A673 (cell line): ENCODE measurements around the gene STC2.

Experiments used
- CTCF ChIP-seq: fragments of 300-800, 200-600 bp; sonication (generic); conservative IDR thresholded peaks from 2 replicates; pipeline ENCODE4 v1.5.1; 2017; ENCODE audit warnings: low read depth, mild to moderate bottlenecking, antibody characterized with exemption, low read length, moderate library complexity, mixed read lengths
- EZH2 ChIP-seq: fragments of 200-600 bp; sonication (generic); IDR thresholded peaks from 2 replicates; pipeline ENCODE4 v1.6.1; 2017; ENCODE audit warnings: borderline replicate concordance, low read depth, mild to moderate bottlenecking, mixed read lengths, antibody characterized with exemption, low read length; ENCODE audit not compliant: poor library complexity, severe bottlenecking

- TF ChIP-seq CTCF, result no peak
- TF ChIP-seq EZH2, result no peak
Measured at GRCh38 chr5:173338380-173339015, 10.3 kb upstream of the STC2 start.
